HL-60/S4 treated with phorbol 12-myristate 13-acetate at 8.2 ng/mL for 4 days and 3 days (cell line): ENCODE results near the gene UBE2G2.

Source experiments
- in situ Hi-C: fragments of 300-500 bp; cut with MboI; formaldehyde crosslinking; loops from 2 replicates; pipeline ENCODE4 v1.15.0; 2022; ENCODE audit warnings: low sequenced_read_pairs

The UBE2G2 gene

GRCh38 chr21:44801468-44802395 is at the start of gene UBE2G2:
UBE2G2 (minus strand) TSS chr21:44801820; CDS start chr21:44801748, 72 bp downstream.
- in situ Hi-C loops, result no loop called here

DNA sequence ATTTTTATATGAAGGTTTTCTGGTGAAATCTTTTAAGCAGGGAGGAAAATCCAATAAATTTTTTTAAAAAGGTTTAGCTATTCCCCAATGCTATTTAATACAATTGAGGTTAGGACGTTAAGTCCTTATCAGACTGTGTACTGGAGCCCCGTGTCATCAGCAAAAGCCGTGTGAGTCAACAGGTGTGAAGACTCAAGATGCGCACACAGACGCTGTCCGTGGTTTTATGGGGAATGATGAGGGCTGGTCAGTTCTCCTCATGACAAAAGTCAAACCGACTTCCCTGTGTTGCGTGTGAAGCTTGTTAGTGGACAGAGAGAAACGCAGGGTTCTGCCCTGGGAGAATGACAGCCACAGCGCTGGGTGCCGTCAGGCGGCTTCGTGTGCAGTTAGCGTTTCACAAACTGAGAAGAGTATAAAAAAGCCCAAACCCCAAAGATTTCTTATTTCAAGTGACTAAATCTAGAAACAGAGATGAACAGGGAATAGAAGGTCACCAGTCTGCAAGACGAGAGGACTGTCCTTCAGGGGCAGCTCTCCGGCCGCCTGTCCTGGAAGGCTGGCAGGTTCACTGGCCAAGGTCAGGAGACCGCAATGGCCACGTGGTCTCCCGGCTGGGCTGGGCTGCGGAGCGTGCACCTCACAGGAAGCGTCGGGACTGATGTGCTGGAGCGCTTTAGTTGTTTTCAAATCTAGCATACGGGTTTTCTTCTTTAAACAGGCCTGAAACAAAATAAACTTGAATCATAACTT is 49.5 kb upstream of the UBE2G2 start:
- in situ Hi-C loops, result no loop called here

DNA sequence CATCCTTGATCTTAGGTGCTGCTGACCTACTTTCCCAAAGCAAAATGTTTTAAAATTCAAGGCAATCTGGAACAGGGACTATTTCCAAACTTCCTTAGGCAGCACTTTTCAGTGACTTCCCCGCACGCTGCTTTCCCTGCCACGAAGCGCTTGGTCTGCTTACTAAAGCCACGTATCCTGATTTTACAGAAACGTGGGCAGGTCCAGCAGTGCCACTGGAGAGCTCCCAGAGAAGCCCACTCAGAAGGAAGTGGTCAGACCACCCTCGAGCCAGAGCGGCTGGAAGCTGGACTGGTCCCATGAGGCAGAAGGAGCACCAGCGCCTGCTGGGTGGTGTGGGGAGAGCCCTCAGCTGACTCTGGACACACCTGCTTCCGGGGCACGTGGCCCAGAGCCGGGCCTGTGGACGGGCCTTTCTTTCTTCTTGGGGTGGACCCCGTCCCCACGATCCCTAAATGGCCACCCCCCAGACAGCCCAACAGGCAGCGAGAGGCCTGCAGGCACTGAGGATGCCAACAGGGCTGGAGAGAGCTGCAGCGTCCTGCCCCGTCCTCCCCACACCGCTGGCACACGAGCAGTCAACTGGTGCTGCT is 48.7 kb upstream of the UBE2G2 start:
- in situ Hi-C loops, result no loop called here

DNA sequence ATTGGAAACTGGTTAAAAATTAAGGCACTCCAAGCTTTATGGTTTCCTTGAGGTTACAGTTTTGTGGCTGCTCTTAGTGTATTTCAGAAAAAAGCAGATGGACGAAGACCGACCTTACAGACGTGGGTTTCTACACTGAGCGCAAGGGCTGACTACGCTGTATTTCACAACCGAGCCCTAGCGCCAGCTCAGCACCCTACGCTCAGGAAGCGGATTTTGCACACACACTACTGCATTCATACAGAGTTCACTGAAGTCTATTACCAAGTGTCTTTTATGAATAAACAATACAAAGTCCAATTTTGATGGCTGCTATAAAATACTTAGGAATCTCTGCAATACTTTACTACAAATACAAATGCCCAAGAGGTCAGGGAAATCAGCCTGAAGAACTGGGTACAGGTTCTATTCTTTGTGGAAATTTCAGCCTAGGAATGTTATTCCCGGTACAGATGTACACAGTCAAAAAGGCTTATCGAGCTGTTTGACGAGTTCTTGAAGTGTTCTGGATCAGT is 48.1 kb upstream of the UBE2G2 start:
- in situ Hi-C loops, result no loop called here

- in situ Hi-C loops, result no loop called here
Observed at GRCh38 chr21:44848821-44849521, 47.4 kb upstream of the UBE2G2 start.

DNA sequence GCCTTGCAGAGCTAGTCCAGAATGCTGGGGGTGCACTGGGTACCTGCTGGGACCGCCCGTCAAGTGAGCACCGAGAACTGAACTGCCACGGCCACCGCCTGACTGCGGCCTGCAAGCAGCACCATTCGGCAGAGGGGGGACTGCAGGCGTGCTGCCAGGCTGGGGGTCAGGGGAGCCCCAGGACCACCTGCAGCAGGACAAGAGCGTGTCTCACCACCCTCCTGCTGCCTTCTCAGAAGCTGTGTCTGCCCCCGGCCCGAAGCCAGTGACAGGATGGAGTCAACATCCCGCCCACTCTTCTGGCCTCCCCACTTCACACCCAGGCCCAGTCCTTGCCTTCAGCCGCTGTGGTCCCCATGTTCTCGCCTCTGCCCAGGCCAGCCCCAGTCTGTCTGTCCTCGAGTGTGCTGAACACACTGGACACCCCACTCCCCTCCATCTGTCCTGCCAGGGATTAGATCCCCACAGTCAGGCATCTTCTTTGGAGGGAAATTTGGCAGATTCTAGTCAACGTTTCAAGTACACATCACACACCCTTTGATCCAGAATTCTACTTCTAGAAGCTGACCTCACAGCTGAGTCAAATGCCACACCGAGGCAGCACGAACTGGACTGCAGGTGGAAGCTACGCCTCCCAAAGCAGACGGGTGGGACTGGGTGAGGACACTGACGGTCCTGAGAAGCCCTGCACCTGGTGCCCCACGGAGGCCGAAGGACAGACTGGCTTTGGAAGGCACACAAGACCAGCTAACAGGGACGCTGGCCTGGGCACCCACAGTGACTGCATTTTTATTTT is 45.8 kb upstream of the UBE2G2 start:
- in situ Hi-C loops, result no loop called here

- in situ Hi-C loops, result no loop called here
Observed at GRCh38 chr21:44846485-44847260, 45.1 kb upstream of the UBE2G2 start.

GRCh38 chr21:44846224-44846484 is 44.5 kb upstream of the UBE2G2 start:
- in situ Hi-C loops, result no loop called here

DNA sequence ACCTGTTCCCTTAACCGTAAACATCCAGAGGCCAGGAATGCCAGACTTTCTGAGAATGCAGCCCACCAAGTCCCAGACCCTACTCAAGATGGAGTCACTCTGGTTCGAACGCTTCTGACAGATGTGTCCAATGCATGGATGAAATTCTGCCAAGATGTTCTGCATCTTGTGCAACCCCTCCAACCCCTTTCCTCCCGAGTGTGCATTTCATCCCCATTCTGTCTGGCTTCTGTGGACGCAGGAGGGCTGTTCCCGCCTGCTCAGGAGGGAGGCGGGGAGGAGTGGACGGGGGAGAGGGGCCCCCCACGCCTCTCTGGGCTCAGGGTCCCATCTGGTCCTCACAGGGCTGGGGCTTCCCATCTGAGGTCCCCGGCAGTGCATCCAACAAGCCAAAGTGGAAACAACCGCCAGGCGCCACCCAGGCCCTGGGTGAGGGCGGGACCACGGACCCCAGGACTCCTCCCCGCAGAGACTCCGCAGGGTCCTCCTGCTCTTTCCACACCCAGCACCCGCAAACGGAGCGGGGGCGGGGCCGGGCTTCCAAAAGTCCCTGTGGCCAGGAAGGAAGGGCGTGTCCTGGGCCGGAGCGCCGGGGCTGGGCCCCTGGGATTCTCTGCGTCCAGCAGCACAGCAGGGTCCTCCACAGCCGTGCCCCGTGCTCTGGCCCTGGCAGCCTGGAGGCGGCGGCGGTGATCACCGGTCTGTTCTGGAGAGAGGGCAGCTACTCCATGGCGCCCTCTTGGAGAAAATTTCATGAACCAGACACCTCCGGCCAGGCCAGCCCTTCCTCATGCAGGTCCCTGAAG is 44.0 kb upstream of the UBE2G2 start:
- in situ Hi-C loops, result no loop called here

GRCh38 chr21:44844256-44844655 is 42.6 kb upstream of the UBE2G2 start:
- in situ Hi-C loops, result no loop called here

DNA sequence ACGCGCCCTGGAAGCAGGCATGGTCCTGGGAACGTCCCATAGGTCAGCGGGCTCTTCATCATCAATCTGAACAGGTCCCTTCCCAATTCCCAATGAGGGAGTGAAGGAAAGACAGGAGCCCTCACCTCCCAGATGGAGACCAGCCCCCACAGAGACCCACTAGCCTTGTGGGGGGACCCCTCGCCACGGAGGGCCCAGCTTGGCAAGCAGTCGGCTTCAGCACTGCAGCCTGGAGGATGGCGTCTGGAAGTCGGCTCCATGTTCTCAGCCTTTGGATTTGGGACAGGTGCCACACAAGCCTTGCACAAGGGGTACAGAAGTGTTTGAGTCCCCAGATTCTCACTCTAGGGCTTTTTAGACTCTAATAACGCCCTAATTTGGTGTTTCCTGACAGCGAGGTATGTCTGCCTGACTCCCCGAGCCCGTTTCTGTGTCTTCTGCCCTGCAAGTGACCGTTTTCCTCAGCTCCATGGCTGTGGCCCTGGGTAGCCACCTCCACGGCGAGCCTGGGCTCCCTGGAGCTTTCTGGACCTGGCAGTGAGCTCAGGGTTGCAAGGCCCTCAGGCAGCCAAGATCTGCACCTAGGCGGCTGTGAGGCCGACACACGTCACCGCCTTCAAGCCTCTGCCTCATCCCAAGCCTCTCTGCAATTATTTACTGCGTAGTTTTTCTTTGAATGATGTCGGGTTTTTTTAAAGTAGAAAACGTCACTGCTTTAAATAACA is 41.3 kb upstream of the UBE2G2 start:
- in situ Hi-C loops, result no loop called here

- in situ Hi-C loops, result no loop called here
Observed at GRCh38 chr21:44842087-44842486, 40.5 kb upstream of the UBE2G2 start.

DNA sequence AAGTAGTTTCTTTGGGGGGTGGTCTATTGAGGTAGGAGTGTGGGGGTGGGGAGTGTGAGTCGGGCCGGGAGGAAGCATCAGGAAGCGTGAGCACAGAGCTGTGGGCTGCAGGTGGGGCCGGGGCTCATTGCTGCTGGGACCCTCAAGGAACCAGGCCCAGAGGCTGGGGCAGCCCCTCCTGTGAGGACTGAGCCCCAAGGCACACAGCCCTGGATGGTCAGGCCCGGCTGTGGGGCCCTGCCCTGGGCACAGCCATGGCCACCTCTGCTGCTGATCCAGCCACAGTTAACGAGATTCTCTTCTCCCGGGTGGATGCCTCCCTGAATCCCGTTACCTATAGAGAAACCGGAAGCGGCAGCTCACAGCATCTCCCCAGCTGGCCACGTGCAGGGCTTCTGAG is 39.2 kb upstream of the UBE2G2 start:
- in situ Hi-C loops, result no loop called here

DNA sequence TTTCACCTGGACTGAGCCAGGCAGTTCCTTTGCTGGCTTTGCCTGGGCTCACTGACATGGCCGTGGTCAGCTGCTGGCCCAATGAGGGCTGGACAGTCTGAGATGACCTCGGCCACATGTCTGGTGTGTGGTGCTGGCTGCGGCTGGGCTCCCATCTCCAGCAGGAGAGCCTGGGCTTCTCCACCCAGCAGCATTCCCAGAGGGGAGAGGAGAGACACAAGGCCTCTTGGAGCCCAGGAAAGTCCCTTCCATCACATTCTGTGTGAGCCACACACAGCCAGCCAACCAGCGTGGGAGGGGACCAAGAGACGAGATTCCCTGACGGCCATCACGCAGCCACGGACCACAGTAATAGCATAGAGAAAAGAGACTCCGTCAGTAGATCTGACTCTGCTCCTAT is 37.3 kb upstream of the UBE2G2 start:
- in situ Hi-C loops, result no loop called here

DNA sequence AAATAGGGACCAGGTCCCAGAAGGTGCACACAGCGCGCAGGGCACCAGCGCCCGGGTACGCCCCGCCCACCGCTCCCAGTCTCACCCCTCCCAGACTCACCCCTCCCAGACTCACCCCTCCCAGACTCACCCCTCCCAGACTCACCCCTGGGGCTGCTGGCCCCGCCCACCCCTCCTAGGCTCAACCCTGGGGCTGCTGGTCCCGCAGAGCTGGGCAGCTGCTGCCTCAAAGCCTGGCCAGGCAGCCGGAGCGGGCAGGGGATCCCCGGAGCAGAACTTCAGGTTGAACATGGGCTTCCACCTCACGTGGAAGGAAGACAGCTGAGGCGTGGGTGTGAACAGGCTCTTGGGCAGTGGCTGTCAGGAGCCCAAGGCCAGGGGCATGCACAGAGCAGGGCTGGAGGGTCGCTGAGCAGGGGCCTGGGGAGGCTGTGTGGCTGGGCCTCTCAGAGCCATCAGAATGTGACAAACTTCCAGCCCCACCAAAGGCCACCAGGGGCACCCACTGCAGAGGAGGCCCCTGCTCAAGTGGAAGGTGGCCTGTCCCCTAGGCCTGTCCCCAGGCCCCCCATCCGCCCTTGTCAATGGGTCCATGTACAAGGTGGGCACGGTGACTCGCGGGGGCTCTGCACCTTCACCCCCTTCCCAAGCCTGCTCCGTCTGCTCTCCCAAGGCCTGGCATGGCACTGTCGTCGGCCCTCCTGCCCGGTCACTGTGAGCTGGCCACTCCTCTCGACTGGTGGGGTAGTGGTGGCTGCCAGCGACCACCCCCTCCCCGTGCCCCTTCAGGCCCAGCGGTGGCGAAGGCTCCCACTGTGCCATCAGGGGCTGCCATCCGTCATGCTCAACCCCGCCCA is 36.6 kb upstream of the UBE2G2 start:
- in situ Hi-C loops, result no loop called here

DNA sequence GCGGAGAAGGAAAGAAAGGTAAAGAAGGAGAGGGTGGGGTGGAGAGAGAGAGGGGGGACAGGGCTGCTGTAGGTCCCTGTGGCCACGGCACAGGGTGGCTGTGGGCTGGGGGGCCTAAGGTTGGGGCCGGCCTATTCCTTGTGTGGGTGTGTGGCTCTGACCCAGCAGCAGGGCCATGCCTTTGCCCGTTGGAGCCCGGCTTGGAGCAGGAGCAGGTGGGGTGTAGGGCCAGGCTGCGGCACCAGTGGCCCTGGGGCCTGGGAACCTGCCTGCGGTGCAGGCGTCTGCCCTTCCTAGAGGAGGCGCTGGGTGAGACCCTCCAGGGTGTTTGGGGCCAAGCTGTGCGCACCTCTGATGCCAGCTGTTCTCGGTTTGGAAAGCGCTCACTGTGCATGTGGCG is 35.9 kb upstream of the UBE2G2 start:
- in situ Hi-C loops, result no loop called here
